ENCODE measurements around the gene KAT8.

The KAT8 gene

DNA sequence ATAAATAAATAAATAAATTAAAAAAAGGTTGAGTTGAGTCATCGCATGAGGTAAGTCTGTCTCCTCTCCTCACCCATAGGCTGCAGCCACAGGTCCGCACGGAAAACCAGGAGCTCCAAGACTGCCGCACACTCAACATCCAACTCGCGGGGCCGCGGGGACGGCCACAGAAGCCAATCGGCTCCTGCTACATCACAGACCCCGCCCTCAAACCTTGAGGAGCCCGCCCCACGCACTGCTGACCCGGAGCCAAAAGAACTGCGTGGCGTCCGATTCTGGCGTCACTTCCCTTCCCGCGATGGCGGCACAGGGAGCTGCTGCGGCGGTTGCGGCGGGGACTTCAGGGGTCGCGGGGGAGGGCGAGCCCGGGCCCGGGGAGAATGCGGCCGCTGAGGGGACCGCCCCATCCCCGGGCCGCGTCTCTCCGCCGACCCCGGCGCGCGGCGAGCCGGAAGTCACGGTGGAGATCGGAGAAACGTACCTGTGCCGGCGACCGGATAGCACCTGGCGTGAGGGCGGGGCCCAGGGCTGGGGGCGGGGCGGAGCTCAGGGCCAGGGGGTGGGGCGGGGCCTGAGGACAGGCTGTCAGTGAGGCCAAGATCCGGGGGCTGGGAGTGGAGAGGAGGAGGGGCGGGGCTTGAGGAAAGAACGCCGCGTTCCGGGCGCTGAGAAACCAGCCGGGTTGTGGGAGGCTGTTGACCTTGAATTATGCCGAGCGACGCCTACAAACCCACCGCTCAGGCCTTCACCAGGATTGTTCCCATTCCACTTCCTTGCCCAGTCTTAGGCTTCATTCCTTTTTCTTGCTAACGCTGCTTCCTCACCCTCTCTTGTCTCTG is at the start of gene KAT8:
KAT8 (plus strand) TSS at position 281 of the 839 bp plus-strand sequence; CDS start at position 299, 18 bp downstream.
- peak; percentile 99 for DNase-seq (ENCODE audit: low read depth)

DNA sequence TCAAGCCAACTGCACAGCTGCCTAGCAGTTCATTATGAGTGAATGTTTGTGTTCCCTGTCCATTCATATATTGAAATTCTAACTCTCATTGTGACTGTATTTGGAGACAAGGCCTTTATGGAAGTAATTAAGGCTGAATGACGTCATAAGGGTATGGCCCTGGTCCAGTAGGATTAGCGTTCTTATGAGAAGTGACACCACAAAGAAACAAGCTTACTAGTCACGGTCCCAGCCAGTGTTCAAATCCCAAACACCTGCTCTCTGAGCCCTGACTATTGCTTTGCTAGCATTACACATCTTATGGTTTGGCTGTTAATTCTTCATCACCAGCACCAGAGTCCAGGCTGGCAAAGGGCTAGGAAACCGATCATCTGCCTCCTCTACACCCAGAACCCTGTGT is 45.6 kb upstream of the KAT8 start:
- DNase-seq (ENCODE audit: low read depth) = peak; percentile 60

DNA sequence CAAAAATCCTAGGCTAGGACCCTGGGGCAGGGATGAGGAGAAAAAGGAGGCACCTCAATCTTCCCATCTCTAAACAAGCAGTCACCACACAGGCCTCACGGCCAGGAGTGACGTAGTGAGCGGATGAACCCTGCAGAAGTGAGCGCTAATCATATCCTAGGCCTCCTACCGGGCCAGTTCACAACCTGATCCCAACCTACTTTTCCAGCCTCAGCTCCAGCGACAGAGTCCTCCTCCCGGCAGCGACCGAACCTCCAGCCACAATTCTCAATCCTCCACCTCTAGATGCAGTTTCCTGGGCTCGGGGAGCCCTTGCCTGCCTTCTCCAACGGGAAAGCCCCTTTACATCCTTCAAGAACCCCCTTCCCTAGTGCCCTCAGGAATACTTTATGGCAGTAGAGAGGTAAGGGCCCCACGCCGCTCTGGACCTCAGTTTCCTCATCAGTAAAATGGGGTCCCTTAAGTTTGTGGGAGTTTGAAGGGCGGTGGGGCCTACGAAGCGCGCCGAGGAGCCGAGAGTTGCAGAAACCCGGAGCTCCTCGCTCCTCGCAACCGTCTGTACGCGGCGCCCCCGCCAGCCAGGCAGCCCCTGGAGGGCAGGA is 44.8 kb upstream of the KAT8 start:
- DNase-seq (ENCODE audit: low read depth) = peak; percentile 65

DNA sequence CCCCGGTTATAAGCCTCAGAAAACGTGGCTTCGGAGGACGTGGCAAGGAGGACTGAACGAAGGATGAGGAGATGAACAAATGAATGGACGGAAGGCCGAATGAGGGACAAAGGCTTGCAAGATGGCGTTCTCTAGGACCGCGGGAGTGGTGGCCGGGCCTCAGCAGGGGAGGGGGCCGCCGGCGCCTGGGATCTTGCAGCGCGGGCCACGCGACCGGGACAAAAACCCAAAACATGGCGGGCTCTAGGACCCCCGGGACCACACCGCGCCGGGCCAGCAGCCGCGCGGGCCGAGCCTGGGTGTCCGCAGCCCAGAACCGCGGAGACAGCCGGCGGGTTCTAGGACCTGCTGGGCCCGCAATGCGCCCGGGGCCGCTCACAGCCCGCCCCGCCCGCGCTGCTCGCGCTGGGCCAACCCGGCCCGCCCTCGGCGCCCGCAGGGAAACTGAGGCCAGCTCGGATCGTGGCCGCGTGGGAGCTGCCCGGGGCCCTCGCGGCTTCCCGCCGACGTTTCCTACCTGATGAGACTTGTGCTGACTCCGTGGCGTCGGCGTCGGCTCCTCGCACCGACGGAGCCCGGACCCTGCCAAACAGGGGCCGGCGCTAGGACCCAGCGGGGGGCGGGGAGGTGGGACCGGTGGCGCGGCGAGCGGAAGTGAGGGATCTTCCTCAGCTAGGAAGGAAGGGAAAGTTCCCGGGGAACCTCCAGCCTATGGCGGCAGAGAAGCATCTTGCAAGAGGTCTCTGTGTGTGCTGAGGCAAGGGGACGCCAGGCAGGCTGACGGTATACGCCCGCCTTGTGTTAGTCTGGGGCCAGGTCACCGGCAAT is 44.1 kb upstream of the KAT8 start:
- peak; percentile 93 for DNase-seq (ENCODE audit: low read depth)

DNA sequence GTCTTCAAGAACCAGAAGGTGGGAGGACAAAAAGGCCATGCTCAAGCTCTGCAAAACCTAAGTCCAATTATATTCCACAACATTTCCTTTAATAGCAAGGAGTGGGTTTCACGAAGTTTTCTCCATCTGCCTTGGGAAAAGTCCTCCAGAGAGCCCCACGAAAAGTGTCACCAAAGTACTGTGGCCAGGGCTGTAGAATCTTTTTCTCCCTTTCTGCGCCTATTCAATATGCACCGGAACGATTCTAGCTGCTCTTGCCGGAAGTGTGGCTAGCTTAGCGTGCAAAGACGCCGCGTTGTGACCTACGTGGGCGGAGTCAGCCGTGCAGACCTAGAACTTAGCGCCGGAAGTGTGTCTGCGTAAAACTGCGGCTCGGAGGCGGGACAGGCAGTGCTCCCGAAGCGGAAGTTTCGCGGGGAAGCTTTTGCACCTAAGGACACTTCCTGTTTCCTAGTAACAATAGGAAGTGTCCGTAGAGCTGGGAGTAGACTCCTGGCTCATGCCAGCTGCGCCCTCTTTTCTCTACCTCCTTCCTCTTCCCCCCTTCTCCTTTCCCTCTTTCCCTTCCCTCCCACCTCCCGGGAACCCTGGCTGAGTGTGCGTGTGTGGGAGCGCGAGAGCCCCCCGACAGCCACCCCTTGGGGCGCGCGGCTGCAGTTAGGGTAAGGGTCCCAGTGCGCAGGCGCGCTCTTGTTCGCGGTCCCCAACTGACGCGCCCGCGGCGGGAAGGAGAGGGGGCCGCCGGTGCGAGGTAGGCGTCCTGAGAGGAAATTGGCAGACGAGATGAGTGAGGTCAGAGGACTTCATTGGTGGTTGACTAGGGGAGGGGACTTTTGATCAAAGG is 43.3 kb upstream of the KAT8 start, which contains the start of the genes ZNF646 and ZNF668:
ZNF646 (plus strand) TSS at position 453 of the 844 bp plus-strand sequence. CDS start 1,903 bp downstream, outside the sequence.
ZNF668 (minus strand) TSS at position 271 of the 844 bp plus-strand sequence. CDS start 9,781 bp downstream, outside the sequence.
- peak; percentile 100 for DNase-seq (ENCODE audit: low read depth)

DNA sequence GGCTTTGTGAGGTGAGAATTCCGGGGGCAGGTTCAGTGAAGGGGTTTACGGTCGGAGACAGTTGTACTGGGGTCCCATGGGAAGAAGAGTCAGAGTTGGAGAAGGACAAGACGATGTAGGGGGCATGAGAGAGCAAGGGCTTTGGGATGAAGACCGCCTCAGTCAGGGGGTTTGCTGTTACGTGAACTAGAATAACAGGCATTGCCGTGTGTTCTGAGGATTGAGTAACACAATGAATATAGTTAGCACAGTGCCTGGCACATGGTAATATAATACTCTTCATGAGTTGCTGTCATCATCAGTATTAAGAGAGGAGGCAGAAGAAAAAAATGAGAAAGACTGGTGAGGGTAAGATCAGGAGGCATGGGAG is 42.7 kb upstream of the KAT8 start:
- no peak for DNase-seq (ENCODE audit: low read depth)

DNA sequence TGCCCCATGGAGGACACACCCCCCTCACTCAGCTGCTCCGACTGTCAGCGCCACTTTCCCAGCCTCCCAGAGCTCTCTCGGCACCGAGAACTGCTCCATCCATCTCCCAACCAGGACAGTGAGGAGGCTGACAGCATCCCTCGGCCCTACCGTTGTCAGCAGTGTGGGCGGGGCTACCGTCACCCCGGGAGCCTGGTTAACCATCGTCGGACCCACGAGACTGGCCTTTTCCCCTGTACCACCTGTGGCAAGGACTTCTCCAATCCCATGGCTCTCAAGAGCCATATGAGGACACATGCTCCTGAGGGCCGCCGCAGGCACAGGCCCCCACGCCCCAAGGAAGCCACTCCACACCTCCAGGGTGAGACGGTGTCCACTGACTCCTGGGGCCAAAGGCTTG is 41.1 kb upstream of the KAT8 start:
- DNase-seq (ENCODE audit: low read depth) = no peak

DNA sequence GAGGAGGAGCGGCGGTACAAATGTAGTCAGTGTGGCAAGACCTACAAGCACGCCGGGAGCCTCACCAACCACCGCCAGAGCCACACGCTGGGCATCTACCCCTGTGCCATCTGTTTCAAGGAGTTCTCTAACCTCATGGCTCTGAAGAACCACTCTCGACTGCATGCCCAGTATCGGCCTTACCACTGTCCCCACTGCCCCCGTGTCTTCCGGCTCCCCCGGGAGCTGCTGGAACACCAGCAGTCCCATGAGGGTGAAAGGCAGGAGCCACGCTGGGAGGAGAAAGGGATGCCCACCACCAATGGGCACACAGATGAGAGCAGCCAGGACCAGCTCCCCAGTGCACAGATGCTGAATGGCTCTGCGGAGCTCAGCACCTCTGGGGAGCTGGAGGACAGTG is 40.4 kb upstream of the KAT8 start:
- DNase-seq (ENCODE audit: low read depth) = no peak

DNA sequence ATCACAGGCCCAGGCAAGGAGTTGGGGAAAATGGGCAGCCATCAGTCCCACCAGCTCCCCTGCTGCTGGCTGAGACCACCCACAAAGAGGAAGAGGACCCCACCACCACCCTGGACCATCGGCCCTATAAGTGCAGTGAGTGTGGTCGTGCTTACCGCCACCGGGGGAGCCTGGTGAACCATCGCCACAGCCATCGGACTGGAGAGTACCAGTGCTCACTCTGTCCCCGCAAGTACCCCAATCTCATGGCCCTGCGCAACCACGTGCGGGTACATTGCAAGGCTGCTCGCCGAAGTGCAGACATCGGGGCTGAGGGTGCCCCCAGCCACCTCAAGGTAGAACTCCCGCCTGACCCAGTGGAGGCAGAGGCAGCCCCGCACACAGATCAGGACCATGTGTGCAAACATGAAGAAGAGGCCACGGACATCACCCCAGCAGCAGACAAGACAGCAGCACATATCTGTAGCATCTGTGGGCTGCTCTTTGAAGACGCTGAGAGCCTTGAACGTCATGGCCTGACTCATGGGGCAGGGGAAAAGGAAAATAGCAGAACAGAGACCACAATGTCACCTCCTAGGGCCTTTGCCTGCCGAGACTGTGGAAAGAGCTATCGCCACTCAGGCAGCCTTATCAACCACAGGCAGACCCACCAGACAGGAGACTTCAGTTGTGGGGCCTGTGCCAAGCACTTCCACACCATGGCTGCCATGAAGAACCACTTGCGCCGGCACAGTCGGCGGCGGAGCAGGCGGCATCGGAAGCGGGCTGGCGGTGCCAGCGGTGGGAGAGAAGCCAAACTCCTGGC is 39.7 kb upstream of the KAT8 start:
- DNase-seq (ENCODE audit: low read depth) = no peak

DNA sequence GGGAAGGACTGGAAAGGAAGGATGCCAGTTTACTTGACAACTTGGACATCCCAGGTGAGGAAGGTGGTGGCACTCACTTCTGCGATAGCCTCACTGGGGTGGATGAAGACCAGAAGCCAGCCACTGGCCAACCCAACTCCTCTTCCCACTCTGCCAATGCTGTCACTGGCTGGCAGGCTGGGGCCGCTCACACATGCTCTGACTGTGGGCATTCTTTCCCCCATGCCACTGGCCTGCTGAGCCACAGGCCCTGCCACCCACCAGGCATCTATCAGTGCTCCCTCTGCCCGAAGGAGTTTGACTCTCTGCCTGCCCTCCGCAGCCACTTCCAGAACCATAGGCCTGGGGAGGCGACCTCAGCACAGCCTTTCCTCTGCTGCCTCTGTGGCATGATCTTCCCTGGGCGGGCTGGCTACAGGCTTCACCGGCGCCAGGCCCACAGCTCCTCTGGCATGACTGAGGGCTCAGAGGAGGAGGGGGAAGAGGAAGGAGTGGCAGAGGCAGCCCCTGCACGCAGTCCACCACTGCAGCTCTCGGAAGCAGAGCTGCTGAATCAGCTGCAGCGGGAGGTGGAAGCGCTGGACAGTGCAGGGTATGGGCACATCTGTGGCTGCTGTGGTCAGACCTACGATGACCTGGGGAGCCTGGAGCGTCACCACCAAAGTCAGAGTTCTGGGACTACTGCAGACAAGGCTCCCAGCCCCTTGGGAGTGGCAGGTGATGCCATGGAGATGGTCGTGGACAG is 38.7 kb upstream of the KAT8 start:
- no peak for DNase-seq (ENCODE audit: low read depth)

DNA sequence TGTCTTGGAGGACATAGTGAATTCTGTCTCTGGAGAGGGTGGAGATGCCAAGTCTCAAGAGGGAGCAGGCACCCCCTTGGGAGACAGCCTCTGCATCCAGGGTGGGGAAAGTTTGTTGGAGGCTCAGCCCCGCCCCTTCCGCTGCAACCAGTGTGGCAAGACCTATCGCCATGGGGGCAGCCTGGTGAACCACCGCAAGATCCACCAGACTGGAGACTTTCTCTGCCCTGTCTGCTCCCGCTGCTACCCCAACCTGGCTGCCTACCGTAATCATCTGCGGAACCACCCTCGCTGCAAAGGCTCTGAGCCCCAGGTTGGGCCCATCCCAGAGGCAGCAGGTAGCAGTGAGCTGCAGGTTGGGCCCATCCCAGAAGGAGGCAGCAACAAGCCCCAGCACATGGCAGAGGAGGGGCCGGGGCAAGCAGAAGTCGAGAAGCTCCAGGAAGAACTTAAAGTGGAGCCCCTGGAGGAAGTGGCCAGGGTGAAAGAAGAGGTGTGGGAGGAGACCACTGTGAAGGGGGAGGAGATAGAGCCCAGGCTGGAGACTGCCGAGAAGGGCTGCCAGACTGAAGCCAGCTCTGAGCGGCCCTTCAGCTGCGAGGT is 38.0 kb upstream of the KAT8 start:
- DNase-seq (ENCODE audit: low read depth) = no peak

DNA sequence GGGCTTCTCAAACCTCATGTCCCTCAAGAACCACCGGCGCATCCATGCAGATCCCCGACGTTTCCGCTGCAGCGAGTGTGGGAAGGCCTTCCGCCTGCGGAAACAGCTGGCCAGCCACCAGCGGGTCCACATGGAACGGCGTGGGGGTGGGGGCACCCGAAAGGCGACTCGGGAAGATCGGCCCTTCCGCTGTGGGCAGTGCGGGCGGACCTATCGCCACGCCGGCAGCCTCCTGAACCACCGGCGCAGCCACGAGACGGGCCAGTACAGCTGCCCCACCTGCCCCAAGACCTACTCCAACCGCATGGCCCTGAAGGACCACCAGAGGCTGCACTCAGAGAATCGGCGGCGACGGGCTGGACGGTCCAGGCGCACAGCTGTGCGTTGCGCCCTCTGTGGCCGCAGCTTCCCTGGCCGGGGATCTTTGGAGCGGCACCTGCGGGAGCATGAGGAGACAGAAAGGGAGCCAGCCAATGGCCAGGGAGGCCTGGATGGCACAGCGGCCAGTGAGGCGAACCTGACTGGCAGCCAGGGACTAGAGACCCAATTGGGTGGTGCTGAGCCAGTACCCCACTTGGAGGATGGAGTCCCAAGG is 37.3 kb upstream of the KAT8 start:
- no peak for DNase-seq (ENCODE audit: low read depth)

DNA sequence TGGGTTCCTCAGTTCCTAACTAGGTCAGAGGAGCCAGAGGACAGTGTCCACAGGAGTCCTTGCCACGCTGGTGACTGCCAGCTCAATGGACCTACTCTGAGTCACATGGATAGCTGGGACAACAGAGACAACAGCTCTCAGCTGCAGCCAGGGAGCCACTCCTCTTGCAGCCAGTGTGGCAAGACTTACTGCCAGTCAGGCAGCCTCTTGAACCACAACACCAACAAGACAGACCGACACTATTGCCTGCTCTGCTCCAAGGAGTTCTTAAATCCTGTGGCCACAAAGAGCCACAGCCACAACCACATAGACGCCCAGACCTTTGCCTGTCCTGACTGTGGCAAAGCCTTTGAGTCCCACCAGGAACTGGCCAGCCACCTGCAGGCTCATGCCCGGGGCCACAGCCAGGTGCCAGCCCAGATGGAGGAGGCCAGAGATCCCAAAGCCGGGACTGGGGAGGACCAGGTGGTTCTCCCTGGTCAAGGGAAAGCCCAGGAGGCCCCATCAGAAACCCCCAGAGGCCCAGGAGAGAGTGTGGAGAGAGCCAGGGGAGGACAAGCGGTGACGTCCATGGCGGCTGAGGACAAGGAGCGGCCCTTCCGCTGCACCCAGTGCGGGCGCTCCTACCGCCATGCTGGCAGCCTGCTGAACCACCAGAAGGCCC is 36.6 kb upstream of the KAT8 start:
- DNase-seq (ENCODE audit: low read depth) = no peak

DNA sequence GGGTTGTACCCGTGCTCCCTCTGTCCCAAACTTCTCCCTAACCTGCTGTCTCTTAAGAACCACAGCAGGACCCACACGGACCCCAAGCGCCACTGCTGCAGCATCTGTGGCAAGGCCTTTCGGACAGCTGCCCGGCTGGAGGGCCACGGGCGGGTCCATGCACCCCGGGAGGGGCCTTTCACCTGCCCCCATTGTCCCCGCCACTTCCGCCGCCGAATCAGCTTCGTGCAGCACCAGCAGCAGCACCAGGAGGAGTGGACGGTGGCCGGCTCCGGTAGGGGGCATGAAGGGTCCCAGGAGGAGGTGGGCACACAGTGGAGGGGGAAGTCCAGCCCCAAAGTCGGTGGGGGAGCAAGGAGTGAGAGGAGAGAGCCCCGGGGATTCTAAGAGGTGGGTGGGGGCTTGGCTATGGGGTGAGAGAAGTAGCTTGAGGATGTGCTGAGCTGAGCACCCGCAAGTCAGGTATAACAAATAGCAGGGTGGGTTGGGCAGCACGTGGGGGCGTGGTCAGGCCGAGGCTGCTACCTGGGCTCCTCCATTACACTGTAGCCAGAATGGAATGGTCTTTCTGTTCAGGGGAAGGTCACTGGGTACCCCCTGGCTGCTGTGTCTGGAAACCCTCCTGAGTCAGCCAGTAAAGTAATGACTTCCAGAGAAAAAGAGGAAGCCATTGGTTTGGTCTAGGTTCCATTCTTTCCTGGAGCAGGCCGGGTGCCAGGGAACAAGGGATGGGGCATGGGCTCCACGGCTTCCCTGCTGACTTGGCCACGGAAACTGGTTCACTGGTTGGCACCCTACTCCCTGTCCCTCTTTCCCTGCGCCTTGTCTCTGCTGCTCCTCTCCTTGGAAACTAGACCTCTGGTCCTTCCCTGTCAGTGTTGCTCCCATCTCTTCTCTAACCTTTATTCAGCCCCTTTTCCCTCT is 35.8 kb upstream of the KAT8 start:
- DNase-seq (ENCODE audit: low read depth) = no peak

DNA sequence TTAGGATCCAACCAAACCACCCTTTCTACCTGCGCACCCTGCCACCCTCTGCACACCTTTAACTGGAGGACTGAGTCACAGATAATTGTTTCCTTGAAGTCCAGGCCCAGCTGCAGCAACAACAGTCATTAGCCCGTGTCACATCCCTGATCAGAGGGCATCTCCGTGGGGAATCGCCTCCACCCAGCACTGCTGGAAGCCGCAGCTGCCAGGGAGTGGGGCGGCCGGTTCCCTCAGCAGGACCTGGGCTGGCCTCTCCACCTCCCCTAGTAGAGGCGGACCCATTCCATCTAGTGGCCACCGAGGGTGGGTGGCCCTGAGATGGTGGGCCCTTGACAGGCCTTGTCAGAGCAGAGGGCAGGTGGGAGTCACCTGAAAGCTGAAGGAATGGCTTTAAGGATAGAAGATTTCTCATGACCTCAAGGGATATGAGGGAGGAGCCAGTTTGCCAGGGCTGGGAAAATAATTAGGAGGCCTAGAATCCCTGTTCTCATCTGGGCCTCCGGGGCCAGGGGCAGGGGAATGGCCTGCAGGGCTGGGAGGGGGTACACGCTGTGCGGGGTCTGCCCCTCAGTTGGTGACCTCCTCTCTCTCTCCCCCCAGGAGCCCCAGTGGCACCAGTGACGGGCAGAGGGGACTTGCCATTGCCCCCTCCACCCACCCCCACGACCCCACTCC is 35.0 kb upstream of the KAT8 start:
- no peak for DNase-seq (ENCODE audit: low read depth)

DNA sequence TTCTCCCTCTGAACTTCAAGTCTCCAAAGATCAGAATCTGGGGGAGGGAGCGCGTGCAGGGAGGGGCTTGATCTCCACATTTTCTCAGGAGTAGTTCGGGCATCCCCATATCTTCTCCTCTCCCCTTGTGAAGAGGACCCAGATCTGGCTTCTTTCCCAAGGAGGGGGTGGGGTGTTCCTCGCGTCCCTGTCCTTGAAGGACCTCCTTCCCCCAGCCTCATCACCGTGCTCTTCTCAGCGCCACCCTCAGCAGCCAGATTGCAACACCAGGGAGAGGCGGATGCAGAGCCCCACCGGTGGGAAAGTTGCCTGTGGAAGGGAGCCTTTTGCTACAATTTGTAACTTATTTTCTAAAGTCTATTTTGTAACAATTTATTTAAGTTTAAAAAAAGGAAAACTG is 34.4 kb upstream of the KAT8 start:
- no peak for DNase-seq (ENCODE audit: low read depth)

DNA sequence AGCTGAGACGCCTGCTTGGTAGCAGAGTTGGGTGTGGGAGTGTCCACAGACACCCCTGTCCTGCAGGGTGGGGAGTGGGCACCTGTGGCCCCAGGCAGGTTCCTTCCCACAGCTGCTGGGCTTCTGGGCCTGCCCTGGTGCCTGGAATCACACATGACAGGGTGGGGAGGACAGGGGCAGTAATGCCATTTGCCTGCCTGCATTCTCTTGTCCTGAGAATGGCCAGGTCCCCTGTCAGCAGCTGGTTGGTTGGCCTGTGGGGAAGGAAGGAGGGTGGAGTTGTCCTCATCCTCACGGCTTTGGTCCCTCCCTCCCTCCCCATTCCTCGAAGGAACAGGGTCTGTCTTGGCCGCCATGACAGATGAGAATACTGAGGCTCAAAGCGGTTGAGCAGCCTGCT is 33.9 kb upstream of the KAT8 start:
- DNase-seq (ENCODE audit: low read depth) = no peak

Data from ELR (cell line).